GM19099 (cell line): ENCODE results near the gene TTLL9.
A peak's percentile ranks its signal among the peaks of the same experiment; 100 is the strongest.

Experiments
- POLR2A ChIP-seq: IDR thresholded peaks from 3 replicates; pipeline ENCODE4 v1.6.1; 2011; ENCODE audit warnings: low read depth; ENCODE audit not compliant: insufficient read length; ENCODE audit errors: extremely low read depth

Gene TTLL9

DNA sequence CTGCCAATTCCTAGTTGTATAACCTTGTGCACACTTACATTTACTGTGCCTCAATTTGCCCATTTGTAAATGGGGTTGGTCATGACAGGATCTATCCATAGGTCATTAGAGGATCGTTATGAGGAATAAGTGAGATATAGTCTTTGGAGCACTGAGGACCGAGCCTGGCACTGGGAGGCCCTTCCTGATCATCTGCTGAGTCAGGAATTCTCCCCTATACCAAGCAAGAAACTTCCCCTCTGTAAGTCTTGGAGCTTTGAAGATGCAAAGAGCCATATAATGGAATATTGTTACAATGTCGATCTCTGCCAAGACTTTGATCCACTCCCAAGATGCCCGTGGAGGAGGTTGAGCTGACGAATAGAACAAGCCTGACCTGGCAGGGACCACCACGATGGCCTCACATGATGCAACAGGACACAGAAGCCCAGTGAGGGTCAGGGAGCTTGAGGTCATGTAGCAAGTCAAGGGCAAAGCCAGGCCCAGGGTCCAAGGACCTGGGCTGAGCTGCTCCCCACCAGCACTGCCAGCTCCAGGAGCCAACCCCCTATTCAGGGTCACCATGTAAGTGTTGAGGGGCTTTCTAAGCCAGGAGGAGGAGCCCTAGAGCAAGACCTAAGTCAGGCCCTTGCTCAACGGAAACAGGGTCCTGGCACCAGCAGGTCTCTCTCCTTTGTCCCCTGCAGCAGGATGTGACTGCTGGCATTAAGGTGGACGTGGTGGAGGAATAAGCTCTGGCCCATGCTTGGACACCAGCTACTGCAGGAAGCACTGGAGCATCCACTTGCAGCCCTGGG lies 64.7 kb downstream of the TTLL9 start:
- TF ChIP-seq POLR2A, result no peak

DNA sequence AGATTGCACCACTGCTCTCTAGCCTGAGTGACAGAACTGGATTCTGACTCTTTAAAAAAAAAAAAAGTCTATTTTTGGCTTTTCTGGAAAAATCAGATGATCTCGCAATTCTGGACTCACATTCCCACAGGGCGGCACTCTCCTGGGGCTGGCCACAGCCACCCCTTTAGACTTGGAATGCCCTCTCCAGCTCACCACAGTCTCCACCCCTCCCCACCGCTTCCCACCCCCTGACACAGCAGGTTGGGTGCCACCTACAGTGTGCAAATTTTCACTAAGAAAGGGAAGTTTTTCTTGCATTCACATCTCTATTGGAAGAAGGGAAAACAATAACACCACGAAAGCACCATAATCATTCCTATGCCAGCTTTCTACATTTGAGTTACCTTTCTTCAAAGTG lies 66.0 kb downstream of the TTLL9 start:
- no peak for TF ChIP-seq POLR2A

DNA sequence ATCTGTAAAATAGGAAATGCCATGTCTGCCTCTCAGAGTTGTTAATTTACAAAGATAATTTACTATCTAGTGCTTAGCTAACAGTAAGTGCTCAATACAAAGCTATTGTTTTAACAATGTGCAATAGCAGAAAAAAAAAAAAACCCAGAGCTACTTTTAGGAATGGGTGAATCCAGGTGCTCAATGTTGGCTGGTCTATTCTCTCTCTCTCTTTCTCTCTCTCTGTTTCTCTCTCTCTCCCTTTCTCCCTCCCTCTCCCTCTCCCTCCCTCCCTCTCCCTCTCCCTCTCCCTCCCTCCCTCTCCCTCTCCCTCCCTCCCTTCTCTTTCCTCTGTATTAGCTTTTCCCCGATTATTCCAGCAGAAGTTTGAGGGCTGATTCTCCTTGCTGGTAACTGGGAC lies 67.4 kb downstream of the TTLL9 start:
- TF ChIP-seq POLR2A, result no peak

DNA sequence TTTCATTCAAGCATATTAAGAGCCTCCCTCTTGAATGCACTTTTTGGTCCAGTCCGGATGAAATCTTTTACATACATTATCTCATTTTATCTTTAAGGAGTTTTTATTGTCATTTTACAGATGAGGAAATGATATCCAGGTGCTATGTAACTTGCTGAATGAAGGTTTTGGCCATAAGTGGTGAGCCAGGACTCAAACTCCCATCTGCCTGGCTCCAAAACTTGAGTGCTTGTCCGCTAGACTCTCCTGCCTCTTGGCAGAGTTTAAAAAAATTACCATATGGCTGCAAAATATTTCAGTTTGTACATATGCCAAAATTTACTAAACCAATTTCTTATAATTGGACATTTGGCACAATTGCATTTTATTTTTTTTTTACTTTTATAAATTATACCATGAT lies 69.2 kb downstream of the TTLL9 start:
- no peak for TF ChIP-seq POLR2A

GRCh38 chr20:31943052-31943471 lies 72.6 kb downstream of the TTLL9 start:
- no peak for TF ChIP-seq POLR2A

DNA sequence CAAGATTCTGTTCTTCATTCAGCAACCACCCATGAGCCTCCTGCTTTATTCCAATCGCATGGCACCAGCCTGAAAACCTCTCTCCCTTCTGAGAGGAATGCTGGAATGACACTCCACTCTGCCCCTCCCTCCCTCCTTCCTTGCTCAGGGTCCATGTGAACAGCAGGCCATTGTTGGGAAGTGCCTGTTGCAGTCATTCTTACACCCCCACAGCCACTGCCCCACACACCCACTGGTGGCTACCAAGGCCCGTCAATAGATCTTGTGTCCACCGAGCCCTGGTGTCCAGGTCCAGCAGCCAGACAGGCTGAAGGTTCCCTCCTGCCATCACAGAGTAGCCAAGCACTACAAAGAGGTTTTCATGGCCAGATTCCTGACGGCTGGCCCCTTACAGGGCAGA lies 74.9 kb downstream of the TTLL9 start:
- no peak for TF ChIP-seq POLR2A

DNA sequence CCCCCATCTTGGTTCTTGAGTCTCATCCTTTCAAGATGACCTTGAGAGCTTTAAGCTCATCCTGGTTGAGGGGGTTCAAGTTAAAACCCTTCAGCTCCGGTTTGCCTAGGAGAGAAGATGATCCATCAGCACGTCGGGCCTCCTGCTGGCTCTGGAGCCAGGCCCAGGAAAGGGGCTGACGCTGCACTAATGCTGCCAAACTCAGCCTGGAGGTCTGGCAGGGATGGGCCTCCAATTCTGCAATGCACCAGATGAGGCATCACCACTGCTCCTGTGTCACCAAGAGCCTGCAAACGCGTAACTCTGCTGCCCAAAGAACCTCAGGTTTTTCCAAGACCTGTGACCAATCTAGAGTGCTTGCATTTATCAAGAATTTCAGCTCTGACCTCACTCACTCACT lies 75.4 kb downstream of the TTLL9 start:
- no peak for TF ChIP-seq POLR2A

DNA sequence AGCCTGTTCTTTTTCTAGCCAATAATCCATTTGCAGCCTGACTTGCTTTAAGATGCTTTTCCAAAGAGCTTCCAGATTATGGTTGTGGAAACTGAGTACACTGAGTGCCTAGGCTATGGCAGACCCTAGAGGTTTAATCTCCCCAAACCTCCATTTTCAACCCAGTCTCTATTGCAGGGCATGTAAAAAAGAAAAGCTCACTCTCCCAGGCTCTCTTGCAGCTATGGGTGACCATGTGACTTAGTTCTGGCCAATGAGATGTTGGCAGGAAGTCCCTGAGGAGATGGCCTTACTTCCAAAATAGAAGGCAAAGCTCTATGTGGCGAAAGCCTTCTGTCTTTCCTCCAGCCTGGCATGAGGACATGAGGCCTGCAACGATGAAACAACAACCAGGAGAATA lies 77.6 kb downstream of the TTLL9 start:
- TF ChIP-seq POLR2A, result no peak

- no peak for TF ChIP-seq POLR2A
Observed at GRCh38 chr20:31949877-31950646, 79.6 kb downstream of the TTLL9 start.

- no peak for TF ChIP-seq POLR2A
Observed at GRCh38 chr20:31951203-31951529, 80.7 kb downstream of the TTLL9 start.

GRCh38 chr20:31951530-31952453 lies 81.4 kb downstream of the TTLL9 start, which contains the start of gene PDRG1:
TSS of gene PDRG1 (minus strand) at chr20:31952046. CDS start at chr20:31951961, 85 bp downstream.
- peak; percentile 85 for TF ChIP-seq POLR2A

- no peak for TF ChIP-seq POLR2A
Observed at GRCh38 chr20:31953556-31954148, 83.2 kb downstream of the TTLL9 start.

GRCh38 chr20:31954500-31954899 lies 84.1 kb downstream of the TTLL9 start:
- no peak for TF ChIP-seq POLR2A

- TF ChIP-seq POLR2A, result no peak
Observed at GRCh38 chr20:31956556-31957526, 86.4 kb downstream of the TTLL9 start.
